NOMO-1 treated with dmso at 0.1 percent for 144 hours (cell line): Measurements from ENCODE around the gene SIRT3.
"Not testable (repeated sequence)": the region's sequence is repeated elsewhere in the genome, so short reads cannot be mapped to it uniquely, and the experiment has no call there.

Experiments used
- DNase-seq: peaks from one replicate; lab custom pipeline; 2025; ENCODE audit not compliant: unreplicated experiment; lab: John Stamatoyannopoulos, UW

The SIRT3 gene

GRCh38 chr11:180242-180641 is 55.9 kb downstream of the SIRT3 start:
- DNase-seq = not testable (repeated sequence)
